ENCODE data around the gene RNF213.
"Not testable (repeated sequence)": the region's sequence is repeated elsewhere in the genome, so short reads cannot be mapped to it uniquely, and the experiment has no call there.

Gene RNF213

DNA sequence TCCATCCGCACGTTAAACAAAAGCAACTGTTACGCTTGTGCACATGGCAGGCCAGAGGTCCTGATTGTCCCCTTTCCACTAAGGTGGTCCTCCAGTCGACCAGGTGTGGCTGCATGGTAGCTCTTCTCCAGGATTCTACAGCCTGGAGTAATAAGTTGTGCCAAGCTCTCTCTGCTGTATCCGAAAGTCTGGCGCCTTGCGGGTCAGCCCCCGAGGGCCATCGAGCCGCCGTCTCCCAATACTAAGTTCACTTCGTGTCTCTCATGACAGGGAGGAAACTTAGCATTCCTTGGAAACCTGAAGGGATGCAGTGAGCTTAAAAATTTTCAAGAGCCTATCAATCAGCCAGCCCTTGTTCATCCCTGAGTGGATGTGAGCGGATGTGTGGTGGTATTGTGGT is 149.0 kb downstream of the RNF213 start:
- no peaks in the 10 kb centered on the region for H3K9me3 ChIP-seq (ENCODE audit: insufficient read depth, low read length)
- H3K9ac ChIP-seq (ENCODE audit: insufficient read length, low read depth), result no peak overlapping the region
- DNase-seq (ENCODE audit: low read depth, low spot score), result no peak
- H3K27me3 ChIP-seq (ENCODE audit: insufficient read depth, insufficient read length), result peaks cover 21% of the 10 kb centered on the region
- no peak overlapping the region for H3K4me3 ChIP-seq (ENCODE audit: insufficient read length, low read depth)
- H3K4me1 ChIP-seq (ENCODE audit: insufficient read depth, insufficient read length), result peaks cover 4% of the 10 kb centered on the region
- no peaks in the 10 kb centered on the region for H3K36me3 ChIP-seq (ENCODE audit: insufficient read depth, insufficient read length, low read length)
- TF ChIP-seq ZNF274 (IDR thresholded peaks at IDR 0.05; ENCODE audit: low read depth, low read length), result no peak
- TF ChIP-seq SUZ12 (IDR thresholded peaks at IDR 0.05; ENCODE audit: extremely low read depth, insufficient read depth, insufficient read length), result no peak
- TF ChIP-seq YY1 (IDR thresholded peaks at IDR 0.05; ENCODE audit: insufficient read depth, insufficient read length), result no peak

- H3K9ac ChIP-seq (ENCODE audit: insufficient read length, low read depth); H3K36me3 ChIP-seq (ENCODE audit: insufficient read depth, insufficient read length, low read length); DNase-seq (ENCODE audit: low read depth, low spot score); H3K4me3 ChIP-seq (ENCODE audit: insufficient read length, low read depth); H3K4me1 ChIP-seq (ENCODE audit: insufficient read depth, insufficient read length); H3K9me3 ChIP-seq (ENCODE audit: insufficient read depth, low read length): not testable (repeated sequence)
- H3K27me3 ChIP-seq (ENCODE audit: insufficient read depth, insufficient read length), result peaks cover 25% of the 10 kb centered on the region
Measured at GRCh38 chr17:80410441-80411087, 149.9 kb downstream of the RNF213 start.

- TF ChIP-seq YY1 (IDR thresholded peaks at IDR 0.05; ENCODE audit: insufficient read depth, insufficient read length) (no peak), ZNF274 (IDR thresholded peaks at IDR 0.05; ENCODE audit: low read depth, low read length) (no peak), SUZ12 (IDR thresholded peaks at IDR 0.05; ENCODE audit: extremely low read depth, insufficient read depth, insufficient read length) (no peak)
- peak overlapping the region; percentile 87 for H3K4me3 ChIP-seq (ENCODE audit: insufficient read length, low read depth)
- peaks cover 25% of the 10 kb centered on the region for H3K27me3 ChIP-seq (ENCODE audit: insufficient read depth, insufficient read length)
- peaks cover 20% of the 10 kb centered on the region for H3K36me3 ChIP-seq (ENCODE audit: insufficient read depth, insufficient read length, low read length)
- no peaks in the 10 kb centered on the region for H3K9me3 ChIP-seq (ENCODE audit: insufficient read depth, low read length)
- H3K9ac ChIP-seq (ENCODE audit: insufficient read length, low read depth), result peak overlapping the region; percentile 83
- DNase-seq (ENCODE audit: low read depth, low spot score), result no peak
- H3K4me1 ChIP-seq (ENCODE audit: insufficient read depth, insufficient read length), result peaks cover 4% of the 10 kb centered on the region
Measured at GRCh38 chr17:80413771-80414507, 153.3 kb downstream of the RNF213 start.

- peaks cover 25% of the 10 kb centered on the region for H3K27me3 ChIP-seq (ENCODE audit: insufficient read depth, insufficient read length)
- TF ChIP-seq SUZ12 (IDR thresholded peaks at IDR 0.05; ENCODE audit: extremely low read depth, insufficient read depth, insufficient read length) (no peak), YY1 (IDR thresholded peaks at IDR 0.05; ENCODE audit: insufficient read depth, insufficient read length) (no peak), ZNF274 (IDR thresholded peaks at IDR 0.05; ENCODE audit: low read depth, low read length) (no peak)
- peaks cover 4% of the 10 kb centered on the region for H3K4me1 ChIP-seq (ENCODE audit: insufficient read depth, insufficient read length)
- H3K9ac ChIP-seq (ENCODE audit: insufficient read length, low read depth), result peak overlapping the region; percentile 83
- no peaks in the 10 kb centered on the region for H3K9me3 ChIP-seq (ENCODE audit: insufficient read depth, low read length)
- peak overlapping the region; percentile 87 for H3K4me3 ChIP-seq (ENCODE audit: insufficient read length, low read depth)
- H3K36me3 ChIP-seq (ENCODE audit: insufficient read depth, insufficient read length, low read length), result peaks cover 23% of the 10 kb centered on the region
- no peak for DNase-seq (ENCODE audit: low read depth, low spot score)
Measured at GRCh38 chr17:80414508-80414802, 153.8 kb downstream of the RNF213 start.

DNA sequence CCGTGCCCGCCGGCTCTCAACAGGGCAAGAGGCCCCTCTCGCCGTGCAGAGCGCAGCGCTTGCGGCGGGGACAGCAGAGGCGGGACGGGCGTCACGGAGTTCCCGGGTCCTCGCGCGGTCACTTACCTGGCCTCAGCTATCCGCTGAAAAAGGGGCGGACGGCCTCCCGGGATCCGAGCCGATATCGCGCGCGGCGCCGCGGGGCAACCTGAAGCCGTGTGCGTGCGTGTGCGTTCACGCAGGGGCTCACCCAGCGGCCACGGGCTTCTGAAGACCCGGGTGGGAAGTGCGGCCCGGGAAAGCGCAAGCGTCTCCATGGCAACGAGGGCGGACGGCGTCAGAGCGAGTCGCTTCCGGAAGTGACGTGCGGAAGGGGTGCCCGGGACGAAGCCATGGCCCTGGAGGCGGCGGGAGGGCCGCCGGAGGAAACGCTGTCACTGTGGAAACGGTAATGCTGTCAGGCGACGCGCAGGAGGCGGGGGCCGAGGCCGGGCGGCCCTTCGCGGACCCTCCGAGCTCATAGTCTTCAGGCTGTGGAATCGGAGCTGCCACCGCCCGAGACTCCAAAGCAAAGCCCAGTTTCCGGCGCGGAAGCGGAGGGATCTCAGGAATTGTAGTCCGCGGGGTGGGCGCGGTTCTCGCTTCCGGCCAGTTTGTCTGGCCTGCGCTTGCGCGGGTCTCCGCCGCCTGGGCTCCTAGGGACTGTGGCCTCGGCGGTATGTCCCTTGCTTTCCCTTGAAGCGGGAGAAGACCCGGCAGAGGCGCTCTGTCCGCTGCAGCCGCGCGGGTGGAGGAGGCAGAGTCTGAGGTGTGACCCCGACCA is 154.4 kb downstream of the RNF213 start, which contains the start of gene ENDOV:
Gene ENDOV (plus strand): TSS at position 365 of the 823 bp plus-strand sequence. CDS start 28 bp downstream, at position 393.
- TF ChIP-seq SUZ12 (IDR thresholded peaks at IDR 0.05; ENCODE audit: extremely low read depth, insufficient read depth, insufficient read length), result peak; percentile 47
- TF ChIP-seq ZNF274 (IDR thresholded peaks at IDR 0.05; ENCODE audit: low read depth, low read length), result no peak
- peak within 1 kb of the TSS; percentile 83 for H3K9ac ChIP-seq (ENCODE audit: insufficient read length, low read depth)

GRCh38 chr17:80415626-80416137 is 155.0 kb downstream of the RNF213 start:
- peak overlapping the region; percentile 83 for H3K9ac ChIP-seq (ENCODE audit: insufficient read length, low read depth)
- peaks cover 33% of the 10 kb centered on the region for H3K36me3 ChIP-seq (ENCODE audit: insufficient read depth, insufficient read length, low read length)
- DNase-seq (ENCODE audit: low read depth, low spot score), result no peak
- TF ChIP-seq SUZ12 (IDR thresholded peaks at IDR 0.05; ENCODE audit: extremely low read depth, insufficient read depth, insufficient read length) (no peak), YY1 (IDR thresholded peaks at IDR 0.05; ENCODE audit: insufficient read depth, insufficient read length) (no peak), ZNF274 (IDR thresholded peaks at IDR 0.05; ENCODE audit: low read depth, low read length) (no peak)
- peaks cover 4% of the 10 kb centered on the region for H3K4me1 ChIP-seq (ENCODE audit: insufficient read depth, insufficient read length)
- H3K9me3 ChIP-seq (ENCODE audit: insufficient read depth, low read length), result no peaks in the 10 kb centered on the region
- peaks cover 25% of the 10 kb centered on the region for H3K27me3 ChIP-seq (ENCODE audit: insufficient read depth, insufficient read length)
- H3K4me3 ChIP-seq (ENCODE audit: insufficient read length, low read depth), result peak overlapping the region; percentile 87

More for the DNA sequence above, 154.4 kb downstream of the RNF213 start, which contains the start of gene ENDOV:
- Histone ChIP-seq H3K4me1 (ENCODE audit: insufficient read depth, insufficient read length) (peaks cover 4% of the 10 kb centered on the region), H3K9me3 (ENCODE audit: insufficient read depth, low read length) (no peaks in the 10 kb centered on the region), H3K36me3 (ENCODE audit: insufficient read depth, insufficient read length, low read length) (peaks cover 29% of the 10 kb centered on the region), H3K4me3 (ENCODE audit: insufficient read length, low read depth) (peak within 1 kb of the TSS; percentile 87), H3K27me3 (ENCODE audit: insufficient read depth, insufficient read length) (peaks cover 25% of the 10 kb centered on the region)
- DNase-seq (ENCODE audit: low read depth, low spot score), result peak; percentile 67
